ENCODE measurements around the gene IL21.
"Not testable (repeated sequence)": the region's sequence is repeated elsewhere in the genome, so short reads cannot be mapped to it uniquely, and the experiment has no call there.

Gene IL21

GRCh38 chr4:122577808-122578781, 42.8 kb downstream of the IL21 start:
- TF ChIP-seq, protein P1, sequence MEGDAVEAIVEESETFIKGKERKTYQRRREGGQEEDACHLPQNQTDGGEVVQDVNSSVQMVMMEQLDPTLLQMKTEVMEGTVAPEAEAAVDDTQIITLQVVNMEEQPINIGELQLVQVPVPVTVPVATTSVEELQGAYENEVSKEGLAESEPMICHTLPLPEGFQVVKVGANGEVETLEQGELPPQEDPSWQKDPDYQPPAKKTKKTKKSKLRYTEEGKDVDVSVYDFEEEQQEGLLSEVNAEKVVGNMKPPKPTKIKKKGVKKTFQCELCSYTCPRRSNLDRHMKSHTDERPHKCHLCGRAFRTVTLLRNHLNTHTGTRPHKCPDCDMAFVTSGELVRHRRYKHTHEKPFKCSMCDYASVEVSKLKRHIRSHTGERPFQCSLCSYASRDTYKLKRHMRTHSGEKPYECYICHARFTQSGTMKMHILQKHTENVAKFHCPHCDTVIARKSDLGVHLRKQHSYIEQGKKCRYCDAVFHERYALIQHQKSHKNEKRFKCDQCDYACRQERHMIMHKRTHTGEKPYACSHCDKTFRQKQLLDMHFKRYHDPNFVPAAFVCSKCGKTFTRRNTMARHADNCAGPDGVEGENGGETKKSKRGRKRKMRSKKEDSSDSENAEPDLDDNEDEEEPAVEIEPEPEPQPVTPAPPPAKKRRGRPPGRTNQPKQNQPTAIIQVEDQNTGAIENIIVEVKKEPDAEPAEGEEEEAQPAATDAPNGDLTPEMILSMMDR (IDR thresholded peaks at IDR 0.05; ENCODE audit: low read length, missing control alignments) = peak; percentile 94
- no peak overlapping the region for H3K4me3 ChIP-seq (replicated peaks; ENCODE audit: low read depth, low read length)
- peak; percentile 62 for DNase-seq (ENCODE audit: low read depth)

- TF ChIP-seq, protein P1 (IDR thresholded peaks at IDR 0.05; ENCODE audit: low read length, missing control alignments) = no peak
- DNase-seq (ENCODE audit: low read depth) = no peak
- no peak overlapping the region for H3K4me3 ChIP-seq (replicated peaks; ENCODE audit: low read depth, low read length)
Observed at GRCh38 chr4:122577189-122577553, 43.7 kb downstream of the IL21 start.

GRCh38 chr4:122576261-122577188, 44.3 kb downstream of the IL21 start:
- TF ChIP-seq, protein P1 (IDR thresholded peaks at IDR 0.05; ENCODE audit: low read length, missing control alignments) = peak; percentile 70
- peak; percentile 75 for DNase-seq (ENCODE audit: low read depth)

GRCh38 chr4:122574347-122574746, 46.5 kb downstream of the IL21 start:
- DNase-seq (ENCODE audit: low read depth); H3K4me3 ChIP-seq (replicated peaks; ENCODE audit: low read depth, low read length): not testable (repeated sequence)

More at GRCh38 chr4:122576261-122577188, 44.3 kb downstream of the IL21 start:
- H3K4me3 ChIP-seq (replicated peaks; ENCODE audit: low read depth, low read length) = no peak overlapping the region

DNA sequence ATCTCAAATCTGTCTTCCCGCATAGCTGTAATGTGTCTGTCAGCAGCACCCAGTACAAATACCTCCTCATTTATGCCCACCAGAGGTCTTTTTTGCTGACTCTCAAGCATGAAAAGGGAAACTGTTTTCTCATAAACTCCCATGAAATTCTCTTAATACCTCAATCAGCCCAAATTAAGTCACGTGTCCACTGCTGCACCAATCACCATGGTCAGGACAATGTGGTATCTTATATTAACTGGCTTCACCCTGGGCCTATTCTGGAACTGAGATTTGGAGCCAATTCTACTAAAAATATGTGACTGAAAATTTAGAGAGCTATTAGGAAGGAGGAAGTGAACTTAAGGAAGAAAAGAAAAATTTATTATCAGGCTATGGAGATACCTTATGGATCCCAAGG, 58.4 kb downstream of the IL21 start:
- TF ChIP-seq, protein P1 (IDR thresholded peaks at IDR 0.05; ENCODE audit: low read length, missing control alignments) = no peak
- H3K4me3 ChIP-seq (replicated peaks; ENCODE audit: low read depth, low read length) = no peak overlapping the region
- DNase-seq (ENCODE audit: low read depth) = no peak
